ENCODE data around the gene KIF26B.

- TF ChIP-seq CTCF (IDR thresholded peaks at IDR 0.05; ENCODE audit: low read depth, low read length), result no peak
- no peak for TF ChIP-seq EZH2phosphoT487 (IDR thresholded peaks at IDR 0.05; ENCODE audit: low read depth)
Observed at GRCh38 chr1:245649666-245650065, 494.9 kb downstream of the KIF26B start.

All from OCI-LY3 (cell line).